GM18511 (cell line): ENCODE results near the gene TRIM67.
"Not testable (repeated sequence)": the region's sequence is repeated elsewhere in the genome, so short reads cannot be mapped to it uniquely, and the experiment has no call there.

Experiments used
- ATAC-seq: cut with Tn5 transposase; IDR thresholded peaks from one replicate; pipeline ENCODE4 v1.9.1; 2021; ENCODE audit warnings: mild to moderate bottlenecking, moderate library complexity; ENCODE audit not compliant: unreplicated experiment

The TRIM67 gene

GRCh38 chr1:231157311-231157710 is 4.5 kb upstream of the TRIM67 start:
- ATAC-seq, result no peak

GRCh38 chr1:231158141-231158540 is 3.7 kb upstream of the TRIM67 start:
- ATAC-seq, result not testable (repeated sequence)

GRCh38 chr1:231159202-231159962 is 2.5 kb upstream of the TRIM67 start:
- ATAC-seq, result no peak

- no peak for ATAC-seq
Observed at GRCh38 chr1:231159963-231160761, 1.7 kb upstream of the TRIM67 start.

GRCh38 chr1:231160895-231161666 is 777 bp upstream of the TRIM67 start:
- no peak for ATAC-seq

GRCh38 chr1:231162297-231162969 is 575 bp downstream of the TRIM67 start:
- no peak for ATAC-seq

- ATAC-seq, result no peak
Observed at GRCh38 chr1:231162970-231163829, 1.3 kb downstream of the TRIM67 start.

- ATAC-seq, result no peak
Observed at GRCh38 chr1:231163830-231164427, 2.1 kb downstream of the TRIM67 start.

- no peak for ATAC-seq
Observed at GRCh38 chr1:231165371-231165770, 3.5 kb downstream of the TRIM67 start.

GRCh38 chr1:231166398-231166797 is 4.5 kb downstream of the TRIM67 start:
- no peak for ATAC-seq

- ATAC-seq, result no peak
Observed at GRCh38 chr1:231170875-231171274, 9.0 kb downstream of the TRIM67 start.

GRCh38 chr1:231171623-231172197 is 9.9 kb downstream of the TRIM67 start:
- ATAC-seq, result no peak

- no peak for ATAC-seq
Observed at GRCh38 chr1:231172411-231172810, 10.6 kb downstream of the TRIM67 start.

GRCh38 chr1:231176421-231176820 is 14.6 kb downstream of the TRIM67 start:
- no peak for ATAC-seq

GRCh38 chr1:231177226-231177625 is 15.4 kb downstream of the TRIM67 start:
- ATAC-seq, result no peak

GRCh38 chr1:231177936-231178335 is 16.1 kb downstream of the TRIM67 start:
- no peak for ATAC-seq

- ATAC-seq, result no peak
Observed at GRCh38 chr1:231178970-231179369, 17.1 kb downstream of the TRIM67 start.

GRCh38 chr1:231180034-231180433 is 18.2 kb downstream of the TRIM67 start:
- no peak for ATAC-seq

- ATAC-seq, result no peak
Observed at GRCh38 chr1:231181271-231181670, 19.4 kb downstream of the TRIM67 start.
